Measurements from ENCODE around the gene ACYP1. TPM values are rescaled to one million over a fixed set of nuclear protein-coding genes. Genes with fewer than 3 reads are reported as not detected.
"Not testable (repeated sequence)": the region's sequence is repeated elsewhere in the genome, so short reads cannot be mapped to it uniquely, and the experiment has no call there.

Gene ACYP1
- total RNA-seq, 4 donors from 2014 or later: 4.2 to 24.3 (median 9.9) TPM

DNA sequence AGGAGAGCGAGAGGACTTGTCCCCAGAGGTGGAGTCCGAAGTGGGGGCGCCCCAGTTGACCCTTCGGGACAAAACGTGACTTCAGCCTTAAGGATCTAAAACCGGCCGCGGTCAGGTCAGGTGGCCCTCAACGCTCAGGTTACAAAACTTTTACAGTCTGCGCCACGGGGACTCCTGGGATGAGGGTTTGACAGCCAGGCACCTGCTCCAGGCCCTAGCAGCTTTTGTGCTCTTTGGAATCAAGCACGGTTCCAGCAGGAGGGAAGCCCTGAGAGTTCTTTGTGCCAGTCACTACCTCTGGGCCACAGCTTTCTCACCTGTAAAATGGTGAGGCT is 6.0 kb upstream of the ACYP1 start:
- H3K36me3 ChIP-seq: no peaks in the 10 kb centered on the region
- peak overlapping the region; percentile 64 to 94 (median 87) for H3K27ac ChIP-seq
- H3K4me3 ChIP-seq: peak overlapping the region; percentile 22 to 60 (median 47)
- peaks cover 0 to 43% (median 26%) of the 10 kb centered on the region in 4 donors for H3K4me1 ChIP-seq
- no peaks in the 10 kb centered on the region for H3K9me3 ChIP-seq
- peak in 1 of 2 donors; percentile 32 for DNase-seq (ENCODE audit: low spot score in 2 of 2)
- WGBS, 2 donors: 29 to 35% methylated on average over 7 to 8 of the region's 12 CpGs
- no peaks in the 10 kb centered on the region for H3K27me3 ChIP-seq
- TF ChIP-seq EP300 (IDR thresholded peaks at IDR 0.05) (no peak), POLR2A (IDR thresholded peaks at IDR 0.05) (no peak)
- TF ChIP-seq, protein P1, sequence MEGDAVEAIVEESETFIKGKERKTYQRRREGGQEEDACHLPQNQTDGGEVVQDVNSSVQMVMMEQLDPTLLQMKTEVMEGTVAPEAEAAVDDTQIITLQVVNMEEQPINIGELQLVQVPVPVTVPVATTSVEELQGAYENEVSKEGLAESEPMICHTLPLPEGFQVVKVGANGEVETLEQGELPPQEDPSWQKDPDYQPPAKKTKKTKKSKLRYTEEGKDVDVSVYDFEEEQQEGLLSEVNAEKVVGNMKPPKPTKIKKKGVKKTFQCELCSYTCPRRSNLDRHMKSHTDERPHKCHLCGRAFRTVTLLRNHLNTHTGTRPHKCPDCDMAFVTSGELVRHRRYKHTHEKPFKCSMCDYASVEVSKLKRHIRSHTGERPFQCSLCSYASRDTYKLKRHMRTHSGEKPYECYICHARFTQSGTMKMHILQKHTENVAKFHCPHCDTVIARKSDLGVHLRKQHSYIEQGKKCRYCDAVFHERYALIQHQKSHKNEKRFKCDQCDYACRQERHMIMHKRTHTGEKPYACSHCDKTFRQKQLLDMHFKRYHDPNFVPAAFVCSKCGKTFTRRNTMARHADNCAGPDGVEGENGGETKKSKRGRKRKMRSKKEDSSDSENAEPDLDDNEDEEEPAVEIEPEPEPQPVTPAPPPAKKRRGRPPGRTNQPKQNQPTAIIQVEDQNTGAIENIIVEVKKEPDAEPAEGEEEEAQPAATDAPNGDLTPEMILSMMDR (IDR thresholded peaks at IDR 0.05): no peak

DNA sequence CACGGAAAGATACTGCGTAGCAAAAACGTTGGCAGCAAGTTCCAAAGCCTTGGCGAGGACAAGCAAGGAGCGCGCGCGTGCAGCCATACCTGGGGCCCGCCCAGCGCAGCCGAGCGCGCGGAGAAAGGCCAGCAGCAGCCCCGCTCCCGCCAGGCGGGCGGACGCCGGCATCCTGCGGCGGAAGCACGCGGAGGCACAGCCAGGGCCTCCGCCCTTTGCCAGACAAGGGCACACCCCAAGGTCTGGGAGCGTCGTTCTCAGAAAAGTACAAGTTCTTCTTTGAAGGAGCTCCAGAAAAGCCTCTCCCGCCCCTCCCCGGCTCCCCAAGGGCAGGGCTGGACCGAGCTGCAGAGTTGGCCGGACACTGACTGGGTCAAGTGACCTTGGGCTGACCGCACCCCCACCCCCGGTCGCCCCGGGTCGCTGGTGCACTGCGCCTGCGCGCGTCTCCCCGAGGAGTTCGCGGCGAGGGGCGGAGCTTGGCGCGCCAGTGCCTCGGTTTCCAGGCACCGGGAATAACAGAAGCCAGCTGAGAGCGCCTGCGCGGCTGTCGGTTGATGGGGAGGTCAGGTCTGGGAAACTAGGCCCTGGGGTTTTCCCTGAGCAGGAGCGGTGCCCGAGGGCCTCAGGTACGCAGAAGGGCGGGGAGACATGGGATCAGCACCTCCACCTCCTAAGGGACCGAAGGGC is 5.4 kb upstream of the ACYP1 start, which contains the start of gene ZC2HC1C:
ZC2HC1C (plus strand) TSS at position 521 of the 690 bp plus-strand sequence. CDS start 933 bp downstream, outside the sequence.
- TF ChIP-seq POLR2A (IDR thresholded peaks at IDR 0.05) (peak; percentile 12 to 48), EP300 (IDR thresholded peaks at IDR 0.05) (peak; percentile 91 to 95)
- TF ChIP-seq, protein P1 (IDR thresholded peaks at IDR 0.05): peak in 2 of 5 experiments; percentile 18 to 35

DNA sequence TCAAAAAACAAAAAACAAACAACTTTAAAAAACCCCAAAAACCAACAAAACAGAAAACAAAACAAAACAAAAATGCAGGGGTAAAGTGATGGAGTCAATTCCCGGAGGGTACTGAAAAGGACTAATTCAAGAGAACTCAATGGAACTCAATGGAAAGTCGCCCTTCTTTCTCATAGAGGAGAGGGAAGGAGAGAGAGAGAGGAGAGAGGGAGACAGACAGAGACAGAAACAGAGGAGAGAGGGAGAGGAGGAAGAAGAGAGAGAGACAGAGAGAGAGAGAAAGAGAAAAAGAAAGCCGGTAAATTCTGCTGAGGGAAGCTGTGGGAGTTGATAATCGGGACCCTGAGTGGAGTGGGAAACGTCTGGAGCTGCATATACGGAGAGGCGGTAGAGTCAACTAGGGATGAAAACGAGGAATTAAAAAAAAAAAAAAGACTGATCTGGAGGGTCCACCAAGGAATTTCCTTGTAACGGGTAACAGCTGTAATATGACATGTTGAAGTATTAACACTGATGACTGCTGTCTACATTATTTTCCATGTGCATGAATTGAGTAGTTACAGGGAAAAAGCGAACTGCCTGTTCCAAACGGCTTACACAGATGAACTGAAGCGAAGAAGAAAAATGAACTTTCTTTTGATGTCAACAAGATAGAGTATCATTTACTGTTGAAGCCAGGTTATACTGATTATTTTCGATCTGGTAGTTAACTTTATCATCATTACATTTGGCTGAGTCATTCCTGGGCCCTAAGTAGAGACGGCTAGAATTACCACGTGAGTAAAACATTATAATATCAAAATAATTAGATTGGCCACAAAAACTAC is 4.7 kb upstream of the ACYP1 start:
- H3K9me3 ChIP-seq: no peaks in the 10 kb centered on the region
- H3K27ac ChIP-seq: peak overlapping the region; percentile 64 to 94 (median 87)
- no peaks in the 10 kb centered on the region for H3K36me3 ChIP-seq
- DNase-seq (ENCODE audit: low spot score in 2 of 2): no peak
- no peak for TF ChIP-seq POLR2A (IDR thresholded peaks at IDR 0.05)
- TF ChIP-seq, protein P1 (IDR thresholded peaks at IDR 0.05): no peak
- WGBS, 2 donors: 7 to 11% methylated on average over 15 of the region's 15 CpGs
- peaks cover 0 to 51% (median 26%) of the 10 kb centered on the region in 4 donors for H3K4me1 ChIP-seq
- H3K27me3 ChIP-seq: no peaks in the 10 kb centered on the region
- peak overlapping the region; percentile 22 to 60 (median 47) for H3K4me3 ChIP-seq

More for the DNA sequence above, 5.4 kb upstream of the ACYP1 start, which contains the start of gene ZC2HC1C:
- peak within 1 kb of the TSS; percentile 22 to 60 (median 47) for H3K4me3 ChIP-seq
- H3K27ac ChIP-seq: peak within 1 kb of the TSS; percentile 64 to 94 (median 87)
- H3K4me1 ChIP-seq: peaks cover 0 to 48% (median 26%) of the 10 kb centered on the region in 4 donors
- H3K27me3 ChIP-seq: no peaks in the 10 kb centered on the region
- 1 to 4% methylated on average over 20 to 27 of the region's 58 CpGs for WGBS, 2 donors
- H3K36me3 ChIP-seq: no peaks in the 10 kb centered on the region
- DNase-seq (ENCODE audit: low spot score in 2 of 2): peak; percentile 93
- no peaks in the 10 kb centered on the region for H3K9me3 ChIP-seq

DNA sequence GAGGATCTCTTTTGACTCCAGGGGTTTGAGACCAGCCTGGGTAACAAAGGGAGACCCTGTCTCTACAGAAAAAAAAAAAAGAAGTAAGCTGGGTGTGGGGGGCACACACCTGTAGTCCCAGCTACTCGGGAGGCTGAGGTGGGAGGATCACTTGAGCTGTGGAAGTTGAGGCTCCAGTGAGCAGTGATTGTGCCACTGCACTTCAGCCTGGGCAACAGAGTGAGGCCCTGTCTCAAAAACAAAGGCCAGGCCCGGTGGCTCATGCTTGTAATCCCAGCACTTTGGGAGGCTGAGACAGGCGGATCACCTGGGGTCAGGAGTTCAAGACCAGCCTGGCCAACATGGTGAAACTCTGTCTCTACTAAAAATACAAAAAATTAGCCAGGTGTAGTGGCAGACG is 3.9 kb upstream of the ACYP1 start:
- H3K36me3 ChIP-seq; DNase-seq (ENCODE audit: low spot score in 2 of 2); H3K27me3 ChIP-seq; H3K9me3 ChIP-seq: not testable (repeated sequence)
- 81 to 83% methylated on average over 4 of the region's 4 CpGs for WGBS, 2 donors
- peak overlapping the region; percentile 64 to 94 (median 87) for H3K27ac ChIP-seq
- peaks cover 0 to 55% (median 33%) of the 10 kb centered on the region in 4 donors for H3K4me1 ChIP-seq
- H3K4me3 ChIP-seq: peak overlapping the region in 1 of 4 donors; percentile 58

DNA sequence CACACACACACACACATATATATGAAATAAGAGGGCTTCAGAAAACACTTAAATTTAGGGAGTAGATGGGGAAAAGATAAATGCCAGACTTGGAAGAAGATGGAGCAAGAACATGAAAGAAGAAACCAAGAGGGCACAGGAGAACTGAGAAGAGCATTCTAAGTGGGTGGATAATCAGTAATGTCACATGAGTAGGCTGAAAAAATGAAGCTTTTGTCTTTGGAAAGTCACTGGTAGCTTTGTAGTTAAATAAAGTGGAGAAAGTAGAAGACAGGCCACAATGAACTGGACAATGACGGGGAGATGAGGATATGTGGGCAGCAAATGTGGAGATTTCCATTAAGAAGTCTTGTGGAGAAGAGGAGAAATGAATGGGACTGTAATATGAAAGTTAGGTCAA is 3.4 kb upstream of the ACYP1 start:
- Histone ChIP-seq H3K4me1 (peaks cover 0 to 56% (median 34%) of the 10 kb centered on the region in 4 donors), H3K36me3 (no peaks in the 10 kb centered on the region), H3K27ac (peak overlapping the region in 1 of 4 donors; percentile 92), H3K27me3 (no peaks in the 10 kb centered on the region), H3K9me3 (no peaks in the 10 kb centered on the region), H3K4me3 (no peak overlapping the region)
- DNase-seq (ENCODE audit: low spot score in 2 of 2): no peak
- TF ChIP-seq, protein P1 (IDR thresholded peaks at IDR 0.05): no peak
- 49 to 53% methylated on average over 1 of the region's 1 CpG for WGBS, 2 donors

Measured in tibial nerve (tissue), 4 donors.